ENCODE results near the gene TMEM242. TPM values are rescaled to one million over a fixed set of nuclear protein-coding genes. Genes with fewer than 3 reads are reported as not detected.

The TMEM242 gene
- polyA plus RNA-seq, 1 of the 3 experiments (the other 2 are of a cell fraction), result 7.4 TPM

- no peak overlapping the region for H3K27ac ChIP-seq (ENCODE audit: low read depth in 2 of 2, low read length in 1 of 2)
- H3K9me2 ChIP-seq, result no peaks in the 10 kb centered on the region
- POLR2A ChIA-PET, result no interaction called here
- H3K4me2 ChIP-seq, result no peak overlapping the region
- no peaks in the 10 kb centered on the region for H3K27me3 ChIP-seq (ENCODE audit: insufficient read depth)
- no peak overlapping the region for H3K9ac ChIP-seq
- H3K36me3 ChIP-seq (replicated peaks in 1 of 2; ENCODE audit: control insufficient read depth in 1 of 2, insufficient read depth in 2 of 2, low read length in 1 of 2), result no peaks in the 10 kb centered on the region
- WGBS (ENCODE audit: low lambda C conversion rate), result no CpG with 5 or more reads among the region's 1 CpG
- TF ChIP-seq MEF2A (IDR thresholded peaks at IDR 0.05; ENCODE audit: borderline replicate concordance, low read depth) (no peak), EZH2phosphoT487 (IDR thresholded peaks at IDR 0.05; ENCODE audit: borderline replicate concordance, low read depth) (no peak), RXRA (IDR thresholded peaks at IDR 0.05; ENCODE audit: borderline replicate concordance, low read depth) (no peak), FOXJ3 (CRISPR knock-in tag; IDR thresholded peaks at IDR 0.05) (no peak), RFX5 (IDR thresholded peaks at IDR 0.05; ENCODE audit: low read length) (no peak), YY1 (IDR thresholded peaks at IDR 0.05; ENCODE audit: low read depth) (no peak), RAD21 (IDR thresholded peaks at IDR 0.05; ENCODE audit: low read length) (no peak), MAX (IDR thresholded peaks at IDR 0.05; ENCODE audit: low read depth) (no peak), NFIC (IDR thresholded peaks at IDR 0.05; ENCODE audit: borderline replicate concordance) (no peak), JUND (IDR thresholded peaks at IDR 0.05) (no peak), POLR2AphosphoS5 (IDR thresholded peaks at IDR 0.05; ENCODE audit: low read depth, low read length) (no peak), REST (IDR thresholded peaks at IDR 0.05; ENCODE audit: low read depth, low read length) (no peak), MXI1 (IDR thresholded peaks at IDR 0.05; ENCODE audit: low read depth, low read length) (no peak), RCOR1 (IDR thresholded peaks at IDR 0.05; ENCODE audit: low read length) (no peak), CTCF (IDR thresholded peaks at IDR 0.05) (no peak), NRF1 (IDR thresholded peaks at IDR 0.05; ENCODE audit: low read depth, low read length) (no peak)
- TF ChIP-seq, protein P1, sequence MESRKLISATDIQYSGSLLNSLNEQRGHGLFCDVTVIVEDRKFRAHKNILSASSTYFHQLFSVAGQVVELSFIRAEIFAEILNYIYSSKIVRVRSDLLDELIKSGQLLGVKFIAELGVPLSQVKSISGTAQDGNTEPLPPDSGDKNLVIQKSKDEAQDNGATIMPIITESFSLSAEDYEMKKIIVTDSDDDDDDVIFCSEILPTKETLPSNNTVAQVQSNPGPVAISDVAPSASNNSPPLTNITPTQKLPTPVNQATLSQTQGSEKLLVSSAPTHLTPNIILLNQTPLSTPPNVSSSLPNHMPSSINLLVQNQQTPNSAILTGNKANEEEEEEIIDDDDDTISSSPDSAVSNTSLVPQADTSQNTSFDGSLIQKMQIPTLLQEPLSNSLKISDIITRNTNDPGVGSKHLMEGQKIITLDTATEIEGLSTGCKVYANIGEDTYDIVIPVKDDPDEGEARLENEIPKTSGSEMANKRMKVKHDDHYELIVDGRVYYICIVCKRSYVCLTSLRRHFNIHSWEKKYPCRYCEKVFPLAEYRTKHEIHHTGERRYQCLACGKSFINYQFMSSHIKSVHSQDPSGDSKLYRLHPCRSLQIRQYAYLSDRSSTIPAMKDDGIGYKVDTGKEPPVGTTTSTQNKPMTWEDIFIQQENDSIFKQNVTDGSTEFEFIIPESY (IDR thresholded peaks at IDR 0.05; ENCODE audit: borderline replicate concordance, low read depth), result no peak
- TF ChIP-seq, protein P2, sequence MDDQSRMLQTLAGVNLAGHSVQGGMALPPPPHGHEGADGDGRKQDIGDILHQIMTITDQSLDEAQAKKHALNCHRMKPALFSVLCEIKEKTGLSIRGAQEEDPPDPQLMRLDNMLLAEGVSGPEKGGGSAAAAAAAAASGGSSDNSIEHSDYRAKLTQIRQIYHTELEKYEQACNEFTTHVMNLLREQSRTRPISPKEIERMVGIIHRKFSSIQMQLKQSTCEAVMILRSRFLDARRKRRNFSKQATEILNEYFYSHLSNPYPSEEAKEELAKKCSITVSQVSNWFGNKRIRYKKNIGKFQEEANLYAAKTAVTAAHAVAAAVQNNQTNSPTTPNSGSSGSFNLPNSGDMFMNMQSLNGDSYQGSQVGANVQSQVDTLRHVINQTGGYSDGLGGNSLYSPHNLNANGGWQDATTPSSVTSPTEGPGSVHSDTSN (IDR thresholded peaks at IDR 0.05), result no peak
- TF ChIP-seq, protein P3, sequence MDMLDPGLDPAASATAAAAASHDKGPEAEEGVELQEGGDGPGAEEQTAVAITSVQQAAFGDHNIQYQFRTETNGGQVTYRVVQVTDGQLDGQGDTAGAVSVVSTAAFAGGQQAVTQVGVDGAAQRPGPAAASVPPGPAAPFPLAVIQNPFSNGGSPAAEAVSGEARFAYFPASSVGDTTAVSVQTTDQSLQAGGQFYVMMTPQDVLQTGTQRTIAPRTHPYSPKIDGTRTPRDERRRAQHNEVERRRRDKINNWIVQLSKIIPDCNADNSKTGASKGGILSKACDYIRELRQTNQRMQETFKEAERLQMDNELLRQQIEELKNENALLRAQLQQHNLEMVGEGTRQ (IDR thresholded peaks at IDR 0.05; ENCODE audit: borderline replicate concordance, low read depth, low read length), result no peak
- H3K9me3 ChIP-seq, result no peaks in the 10 kb centered on the region
- CTCF ChIA-PET, result no interaction called here
- H3F3A ChIP-seq (replicated peaks; ENCODE audit: insufficient read depth), result no peaks in the 10 kb centered on the region
- no peaks in the 10 kb centered on the region for H4K20me1 ChIP-seq (ENCODE audit: insufficient read depth)
- DNase-seq, result no peak
- no peaks in the 10 kb centered on the region for H3K4me1 ChIP-seq (ENCODE audit: control insufficient read depth in 1 of 2, insufficient read depth in 2 of 2, low read depth in 1 of 2, low read length in 1 of 2)
- H3K79me2 ChIP-seq (ENCODE audit: insufficient read depth), result no peaks in the 10 kb centered on the region
- no peak overlapping the region for H2AFZ ChIP-seq (ENCODE audit: low read depth)
- no peak overlapping the region for H3K4me3 ChIP-seq (ENCODE audit: low read depth in 2 of 2, low read length in 1 of 2)
These were observed 16.1 kb upstream of the TMEM242 start for GRCh38 chr6:157339432-157339831.
